ENCODE results near the gene IRF7. TPM values are rescaled to one million over a fixed set of nuclear protein-coding genes. Genes with fewer than 3 reads are reported as not detected.

The IRF7 gene
- total RNA-seq, 4 donors from 2014 or later = 33.7 to 40.9 (median 36.6) TPM

DNA sequence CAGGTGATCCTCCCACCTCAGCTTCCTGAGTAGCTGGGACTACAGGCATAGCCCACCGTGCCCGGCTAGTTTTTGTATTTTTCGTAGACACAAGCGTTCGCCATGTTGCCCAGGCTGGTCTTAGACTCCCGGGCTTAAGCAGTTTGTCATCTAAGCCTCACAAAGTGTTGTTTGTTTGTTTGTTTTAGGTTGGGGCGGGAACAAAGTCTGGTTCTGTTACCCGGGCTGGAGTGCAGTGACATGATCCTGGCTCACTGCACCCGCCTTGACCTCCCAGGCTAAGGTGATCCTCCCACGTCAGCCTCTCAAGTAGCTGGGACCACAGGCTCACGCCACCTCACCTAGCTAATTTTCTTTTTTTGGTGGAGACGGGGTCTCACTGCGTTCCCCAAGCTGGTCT is 12.6 kb downstream of the IRF7 start:
- DNase-seq (ENCODE audit: low spot score in 2 of 2) = no peak
- TF ChIP-seq POLR2A (IDR thresholded peaks at IDR 0.05) = no peak
- TF ChIP-seq, protein P1, sequence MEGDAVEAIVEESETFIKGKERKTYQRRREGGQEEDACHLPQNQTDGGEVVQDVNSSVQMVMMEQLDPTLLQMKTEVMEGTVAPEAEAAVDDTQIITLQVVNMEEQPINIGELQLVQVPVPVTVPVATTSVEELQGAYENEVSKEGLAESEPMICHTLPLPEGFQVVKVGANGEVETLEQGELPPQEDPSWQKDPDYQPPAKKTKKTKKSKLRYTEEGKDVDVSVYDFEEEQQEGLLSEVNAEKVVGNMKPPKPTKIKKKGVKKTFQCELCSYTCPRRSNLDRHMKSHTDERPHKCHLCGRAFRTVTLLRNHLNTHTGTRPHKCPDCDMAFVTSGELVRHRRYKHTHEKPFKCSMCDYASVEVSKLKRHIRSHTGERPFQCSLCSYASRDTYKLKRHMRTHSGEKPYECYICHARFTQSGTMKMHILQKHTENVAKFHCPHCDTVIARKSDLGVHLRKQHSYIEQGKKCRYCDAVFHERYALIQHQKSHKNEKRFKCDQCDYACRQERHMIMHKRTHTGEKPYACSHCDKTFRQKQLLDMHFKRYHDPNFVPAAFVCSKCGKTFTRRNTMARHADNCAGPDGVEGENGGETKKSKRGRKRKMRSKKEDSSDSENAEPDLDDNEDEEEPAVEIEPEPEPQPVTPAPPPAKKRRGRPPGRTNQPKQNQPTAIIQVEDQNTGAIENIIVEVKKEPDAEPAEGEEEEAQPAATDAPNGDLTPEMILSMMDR (IDR thresholded peaks at IDR 0.05) = no peak
- WGBS, 2 donors = 91 to 92% methylated on average over 13 of the region's 13 CpGs
- H3K4me3 ChIP-seq (ENCODE audit: low read depth, poor library complexity, severe bottlenecking) = no peak overlapping the region
- intact Hi-C loops (cut with DNase I; ENCODE audit: low total_unique reads) = no loop called here

DNA sequence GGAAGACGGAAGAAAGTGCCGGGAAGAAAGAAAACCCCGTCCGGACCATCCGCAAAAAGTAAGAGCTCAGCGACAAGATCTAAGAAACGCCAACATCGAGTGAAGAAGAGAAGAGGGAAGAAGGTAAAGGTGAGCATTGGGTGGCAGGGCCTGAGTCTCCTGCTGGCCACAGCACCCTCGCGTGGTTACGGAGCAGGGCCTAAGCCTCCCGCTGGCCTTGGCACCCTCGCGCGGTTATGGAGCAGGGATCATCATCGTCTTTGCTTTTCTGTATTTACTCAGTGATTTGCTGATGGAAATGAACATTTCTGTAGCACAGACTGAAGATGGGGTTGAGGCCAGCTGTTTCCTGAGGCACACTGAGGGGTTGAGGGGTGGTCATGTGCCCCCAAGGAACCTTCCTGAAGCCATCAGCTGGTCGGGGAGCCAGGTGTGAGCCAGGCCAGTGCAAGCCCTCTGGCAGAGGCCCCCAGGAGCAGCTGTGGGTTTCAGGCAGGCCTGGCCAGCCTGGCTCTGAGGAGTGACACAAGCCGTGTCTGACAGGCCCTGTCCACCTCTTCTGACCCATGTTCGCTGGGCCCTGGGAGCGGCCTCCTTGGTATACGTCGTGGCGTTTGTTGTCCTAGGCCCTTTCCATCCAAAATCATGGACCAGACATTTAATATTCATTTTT is 14.0 kb downstream of the IRF7 start:
- H3K4me3 ChIP-seq (ENCODE audit: low read depth, poor library complexity, severe bottlenecking) = no peak overlapping the region
- WGBS, 2 donors = 91 to 97% methylated on average over 22 to 23 of the region's 23 CpGs
- TF ChIP-seq, protein P1 (IDR thresholded peaks at IDR 0.05) = no peak
- TF ChIP-seq POLR2A (IDR thresholded peaks at IDR 0.05) = no peak
- intact Hi-C loops (cut with DNase I; ENCODE audit: low total_unique reads) = no loop called here
- no peak for DNase-seq (ENCODE audit: low spot score in 2 of 2)

DNA sequence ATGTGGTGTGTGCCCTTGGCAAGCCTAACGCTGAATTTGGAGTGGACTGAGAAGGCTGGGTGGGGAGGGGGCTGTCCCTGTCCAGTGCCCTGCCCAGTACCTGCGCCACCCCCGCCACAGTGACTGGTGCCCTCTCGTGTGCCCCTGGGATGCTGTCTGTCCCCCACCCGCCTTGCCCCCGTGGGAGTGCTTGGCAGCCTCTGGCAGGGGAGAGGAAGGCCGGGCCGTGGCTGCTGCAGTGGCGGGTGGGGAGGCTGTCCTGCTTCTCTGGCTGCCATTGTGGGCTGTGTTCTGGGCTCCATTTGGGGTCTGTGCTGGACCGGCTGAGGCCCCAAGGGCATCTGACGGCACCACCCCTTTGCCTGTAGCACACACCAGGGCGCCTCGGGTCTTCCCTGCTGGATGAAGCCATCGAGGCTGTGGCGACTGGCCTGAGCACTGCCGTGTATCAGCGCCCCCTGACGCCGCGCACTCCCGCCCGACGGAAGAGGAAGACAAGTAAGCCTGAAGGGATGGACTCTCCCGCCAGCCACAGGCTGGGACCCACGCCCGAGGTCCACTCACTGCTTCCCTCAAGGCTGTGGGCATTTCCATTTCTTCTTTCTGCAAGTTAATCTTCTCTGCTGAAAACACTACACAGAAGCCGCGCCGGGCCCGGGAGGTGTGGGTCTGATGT is 17.6 kb downstream of the IRF7 start:
- DNase-seq (ENCODE audit: low spot score in 2 of 2) = no peak
- WGBS, 2 donors = 91 to 95% methylated on average over 28 to 30 of the region's 30 CpGs
- no peak overlapping the region for H3K4me3 ChIP-seq (ENCODE audit: low read depth, poor library complexity, severe bottlenecking)
- TF ChIP-seq, protein P1 (IDR thresholded peaks at IDR 0.05) = no peak
- no peak for TF ChIP-seq POLR2A (IDR thresholded peaks at IDR 0.05)
- intact Hi-C loops (cut with DNase I; ENCODE audit: low total_unique reads) = no loop called here

DNA sequence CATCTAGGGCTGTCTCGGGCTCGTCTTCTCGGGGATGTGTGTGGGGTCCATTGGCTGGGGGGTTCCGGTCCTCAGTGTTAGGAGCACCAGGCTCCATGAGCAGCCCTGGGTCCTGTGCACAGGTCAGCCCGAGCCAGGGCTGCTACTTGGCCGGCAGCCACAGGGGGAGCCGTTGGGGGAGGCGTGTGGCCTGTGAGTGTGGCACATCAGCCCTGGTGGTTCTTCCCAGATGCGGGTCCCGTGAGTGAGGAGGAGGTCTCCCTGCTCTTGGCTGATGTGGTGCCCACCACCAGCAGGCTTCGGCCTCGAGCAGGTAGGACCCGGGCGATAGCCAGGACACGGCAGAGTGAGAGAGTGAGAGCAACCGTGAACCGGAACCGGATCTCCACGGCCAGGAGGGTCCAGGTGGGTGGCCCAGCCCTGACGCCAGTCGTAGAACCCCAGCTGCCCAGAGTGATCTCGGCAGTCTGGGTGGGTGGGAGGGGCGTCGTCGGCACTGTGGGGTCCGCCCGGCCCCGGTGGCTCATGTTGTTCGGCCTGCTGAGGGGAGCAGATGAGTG is 18.5 kb downstream of the IRF7 start:
- TF ChIP-seq POLR2A (IDR thresholded peaks at IDR 0.05) = no peak
- TF ChIP-seq, protein P1 (IDR thresholded peaks at IDR 0.05) = no peak
- 83 to 90% methylated on average over 17 of the region's 29 CpGs for WGBS, 2 donors
- H3K4me3 ChIP-seq (ENCODE audit: low read depth, poor library complexity, severe bottlenecking) = no peak overlapping the region
- intact Hi-C loops (cut with DNase I; ENCODE audit: low total_unique reads) = no loop called here
- no peak for DNase-seq (ENCODE audit: low spot score in 2 of 2)

DNA sequence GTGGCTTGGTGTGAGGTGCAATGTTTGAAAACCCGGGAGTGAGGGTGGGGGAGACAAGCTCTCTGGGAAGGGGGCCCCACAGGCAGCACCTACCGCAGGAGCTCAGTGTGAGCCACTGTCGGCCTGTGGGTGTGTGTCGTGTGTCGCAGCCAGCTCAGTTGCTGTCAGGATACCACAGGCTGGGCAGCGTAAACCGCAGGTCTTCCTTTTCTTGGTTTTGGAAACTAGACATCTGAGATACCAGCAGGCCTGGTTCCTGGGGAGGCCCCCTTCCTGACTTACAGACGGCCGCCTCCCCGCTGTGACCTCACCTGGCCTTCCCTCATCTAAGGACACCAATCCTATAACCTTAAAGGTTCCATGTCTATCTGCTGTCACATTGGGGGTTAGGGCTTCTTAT is 19.4 kb downstream of the IRF7 start:
- TF ChIP-seq, protein P1 (IDR thresholded peaks at IDR 0.05) = no peak
- TF ChIP-seq POLR2A (IDR thresholded peaks at IDR 0.05) = no peak
- 87 to 91% methylated on average over 10 of the region's 10 CpGs for WGBS, 2 donors
- H3K4me3 ChIP-seq (ENCODE audit: low read depth, poor library complexity, severe bottlenecking) = no peak overlapping the region
- intact Hi-C loops (cut with DNase I; ENCODE audit: low total_unique reads) = no loop called here
- DNase-seq (ENCODE audit: low spot score in 2 of 2) = no peak

Data from lower leg skin (tissue), 4 donors.